ENCODE results near the gene ZFYVE27.

The ZFYVE27 gene

DNA sequence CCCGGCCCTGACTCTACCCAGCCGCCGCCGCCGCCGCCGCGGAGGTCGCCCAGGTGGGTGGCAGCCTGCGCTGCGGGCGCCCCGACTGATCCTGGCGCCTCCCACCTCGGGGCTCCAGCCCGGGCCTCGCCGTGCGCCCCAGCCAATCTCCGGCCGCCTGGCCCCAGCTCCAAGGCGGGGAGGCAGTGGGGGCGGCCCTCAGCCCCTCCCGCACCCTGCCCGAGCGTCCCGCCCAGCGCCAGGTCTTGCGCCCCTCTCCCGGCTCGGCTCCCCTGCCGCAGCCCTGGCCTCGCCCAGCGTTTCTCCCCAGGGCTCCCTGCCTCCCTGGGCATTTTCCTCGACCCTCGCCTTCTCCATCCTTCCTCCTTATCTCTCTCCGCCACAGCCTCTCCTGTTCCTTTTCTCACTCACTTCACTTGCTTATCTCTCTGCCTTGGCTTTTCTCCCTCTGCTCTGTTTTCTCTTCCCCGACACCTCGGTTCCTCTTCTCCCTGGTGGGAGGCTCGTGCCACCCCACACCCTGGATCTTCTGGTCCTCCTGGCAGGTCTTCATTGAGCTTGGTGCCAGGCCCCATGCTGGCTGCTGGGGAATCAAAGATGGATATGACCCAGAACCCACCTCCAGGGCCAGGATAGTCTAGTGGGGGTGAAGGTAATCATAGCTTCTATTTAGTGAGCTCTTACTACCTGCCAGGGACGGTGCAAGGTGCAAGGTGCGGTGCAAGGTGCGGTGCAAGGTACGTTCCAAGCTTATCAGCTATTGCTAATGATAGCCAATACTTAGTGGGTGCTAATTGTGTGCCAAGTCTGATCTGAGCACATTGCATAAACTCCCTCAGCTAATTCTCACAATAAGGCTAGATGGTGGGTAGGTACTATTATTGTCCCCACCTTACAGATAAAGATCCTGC, 35.2 kb downstream of the ZFYVE27 start, which contains the start of gene SFRP5:
Gene SFRP5, minus strand, starts transcription at position 87 of the 911 bp plus-strand sequence. CDS start 166 bp downstream, outside the sequence.
- no peak for DNase-seq

DNA sequence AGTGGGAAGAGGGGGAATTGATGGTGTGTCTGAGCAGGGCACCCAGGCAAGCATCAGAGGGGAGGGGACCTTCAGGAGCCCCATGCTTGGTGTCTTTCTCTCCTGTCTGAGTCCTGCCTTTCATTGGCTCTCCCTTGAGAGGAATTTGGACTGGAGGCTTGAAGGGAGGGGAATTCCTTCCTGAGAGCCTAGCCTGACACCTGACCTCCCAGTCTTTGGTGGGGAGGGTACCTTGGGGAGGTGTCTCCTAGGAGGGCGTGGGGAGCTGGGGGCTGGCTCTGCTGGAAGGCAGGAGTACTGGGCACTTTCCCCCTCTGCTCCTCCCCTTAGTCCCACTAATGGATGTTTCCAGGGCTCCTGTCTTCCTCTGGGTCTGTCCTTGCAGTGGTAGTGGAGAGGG, 36.2 kb downstream of the ZFYVE27 start:
- DNase-seq: no peak

DNA sequence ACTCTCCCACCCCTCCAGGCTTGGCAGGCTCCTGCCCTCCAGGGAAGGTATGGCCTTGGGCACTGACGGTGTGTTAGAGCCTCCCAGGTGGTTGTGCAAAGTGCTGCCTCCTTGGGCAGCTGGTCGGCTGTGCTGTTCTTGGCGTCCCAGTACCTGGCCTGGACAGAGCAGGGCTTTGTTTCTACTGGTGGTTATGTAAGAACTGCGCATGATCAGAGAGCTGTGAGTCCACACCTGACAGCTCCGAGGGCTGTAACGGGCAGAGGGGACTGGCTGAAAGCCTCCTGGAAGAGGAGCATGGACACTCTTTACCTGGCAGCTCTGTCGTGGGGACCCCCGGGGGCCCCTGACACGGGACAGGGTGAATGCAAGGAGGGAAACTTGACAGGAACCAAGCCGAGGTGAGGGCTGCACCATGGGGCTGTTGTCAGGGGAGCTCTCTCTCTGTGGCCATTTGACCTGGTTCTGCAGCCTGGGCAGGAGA, 37.9 kb downstream of the ZFYVE27 start:
- DNase-seq: no peak

DNA sequence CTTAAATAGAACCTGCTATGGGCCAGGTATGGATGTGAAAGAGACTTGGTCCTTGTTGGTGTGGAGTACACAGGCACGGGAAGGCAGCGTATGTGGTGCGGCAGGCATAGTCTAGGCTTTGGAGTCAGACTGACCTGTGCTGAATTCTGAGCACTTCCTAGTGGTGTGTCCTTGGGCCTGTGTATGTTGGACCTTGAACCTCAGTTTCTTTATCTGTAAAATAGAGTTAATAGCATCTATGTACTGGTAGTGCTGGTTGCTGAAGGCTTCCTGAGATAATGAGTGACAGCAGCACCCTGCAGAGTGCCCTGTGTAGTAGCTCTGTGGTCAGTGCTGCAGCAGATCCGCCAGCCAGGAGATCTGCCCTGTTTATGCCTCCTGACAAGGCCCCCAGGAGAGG, 40.2 kb downstream of the ZFYVE27 start:
- DNase-seq: no peak

DNA sequence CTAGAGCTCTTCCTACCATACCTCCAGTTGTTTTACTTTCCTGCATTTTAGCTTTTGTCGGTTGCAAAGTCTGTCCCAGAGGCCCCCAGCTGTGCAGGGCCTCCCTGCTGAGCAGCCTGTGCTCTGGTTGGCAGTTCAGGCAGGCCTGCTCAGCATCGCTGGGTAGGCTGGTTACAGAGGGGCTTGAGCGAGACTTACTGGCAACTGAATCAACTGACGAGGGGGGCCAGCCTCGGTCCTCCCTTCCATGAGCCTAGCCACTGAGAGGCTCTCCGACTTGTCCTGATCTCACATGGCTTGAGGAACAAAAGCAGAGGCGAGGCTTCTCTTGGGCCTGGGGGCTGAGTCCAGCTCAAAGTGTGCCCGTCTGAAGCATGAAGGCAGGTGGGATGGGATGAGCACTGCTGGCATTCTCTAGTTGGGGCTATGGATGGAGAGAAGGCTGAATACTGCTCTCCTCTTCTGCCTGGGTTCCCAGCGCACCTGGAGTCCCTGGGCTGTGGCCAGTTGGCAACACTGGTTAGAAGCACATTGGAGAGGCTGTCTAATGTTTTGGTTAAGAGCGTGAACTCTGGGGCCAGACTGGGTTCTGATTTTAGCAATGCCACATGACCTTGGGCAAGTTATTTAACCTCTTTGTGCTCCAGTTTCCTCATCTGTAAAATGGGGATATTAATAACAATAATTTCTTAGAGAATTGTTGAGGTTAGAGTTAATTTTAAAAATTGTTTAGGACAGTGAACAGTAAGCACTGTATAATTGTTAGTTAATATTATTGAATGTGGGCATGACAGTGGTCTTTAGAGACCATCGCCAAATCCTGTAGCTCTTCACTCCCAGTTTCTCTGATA, 41.7 kb downstream of the ZFYVE27 start:
- DNase-seq: no peak

DNA sequence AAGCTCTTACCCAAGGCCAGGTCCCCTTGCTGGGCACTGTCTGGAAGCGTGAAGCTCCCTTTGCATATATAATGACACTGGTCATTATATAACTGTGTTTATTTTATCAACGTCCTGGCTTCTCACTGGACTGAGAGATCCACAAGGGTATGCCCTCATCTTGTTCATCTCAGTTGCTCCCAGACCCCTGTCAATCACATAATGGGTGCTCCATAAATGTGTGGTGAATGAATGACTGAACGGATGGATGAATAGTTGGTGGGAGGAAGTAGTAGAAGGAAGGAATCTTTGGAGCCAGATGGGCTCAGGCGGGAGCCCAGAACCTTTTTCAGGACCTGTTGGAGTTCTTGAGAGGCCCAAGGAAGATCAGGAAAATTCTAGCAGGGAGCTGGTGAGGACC, 42.6 kb downstream of the ZFYVE27 start:
- no peak for DNase-seq

DNA sequence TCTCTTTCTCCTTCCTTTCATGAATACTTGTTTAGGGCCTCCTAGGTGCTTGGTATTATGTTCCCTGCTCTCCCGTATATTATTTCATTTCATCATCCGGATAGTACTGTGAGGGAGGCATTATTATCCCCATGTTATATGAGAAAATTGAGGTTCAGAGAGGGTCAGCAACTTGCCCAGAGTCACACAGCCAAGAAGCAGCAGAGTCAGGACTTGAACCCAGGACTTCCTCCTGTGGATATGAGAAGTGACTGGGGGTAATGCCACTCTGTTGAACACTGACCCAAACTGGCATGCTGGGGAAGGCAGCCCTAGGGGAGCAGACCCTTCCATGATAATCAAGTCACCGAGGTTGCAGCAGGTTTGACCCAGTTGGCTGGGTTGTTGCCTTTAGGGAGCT, 43.0 kb downstream of the ZFYVE27 start:
- no peak for DNase-seq

DNA sequence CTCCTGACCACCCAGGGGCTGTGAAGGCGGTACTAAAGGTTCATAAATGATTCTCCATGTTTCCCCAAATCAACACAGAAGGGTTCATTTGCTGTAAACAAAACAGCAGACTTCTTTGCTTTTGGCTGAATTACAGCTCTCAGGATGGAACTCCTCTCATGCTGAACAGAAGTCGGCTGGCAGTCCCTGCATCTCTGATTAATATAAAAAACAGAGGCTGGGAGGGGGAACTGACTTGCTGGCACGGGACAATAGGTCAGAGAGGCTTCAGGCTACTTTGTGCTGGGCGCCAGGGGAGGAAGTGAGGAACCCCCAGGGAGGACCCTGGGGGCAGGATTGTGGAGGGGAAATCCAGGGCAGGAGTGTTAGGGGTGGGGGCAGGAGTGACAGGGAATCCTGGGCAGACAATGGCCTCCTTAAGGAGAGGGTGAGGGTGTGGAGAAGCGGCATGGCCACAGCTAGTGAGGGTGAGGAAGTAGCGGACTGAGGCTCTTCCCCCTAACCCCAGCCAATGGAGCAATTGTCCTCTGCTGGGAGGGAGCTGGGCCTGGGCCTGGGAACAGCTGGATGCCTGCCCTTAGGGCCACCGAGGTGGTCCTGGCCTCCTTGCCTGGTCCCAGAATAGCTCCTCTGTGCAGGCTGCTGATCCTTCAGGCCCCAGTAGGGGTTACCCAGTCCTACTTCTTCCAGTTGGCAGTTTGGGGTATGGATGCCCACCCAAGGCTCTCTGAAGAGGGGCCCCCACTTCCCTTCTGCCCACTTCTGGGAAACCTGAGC, 44.1 kb downstream of the ZFYVE27 start:
- DNase-seq: peak; percentile 55

DNA sequence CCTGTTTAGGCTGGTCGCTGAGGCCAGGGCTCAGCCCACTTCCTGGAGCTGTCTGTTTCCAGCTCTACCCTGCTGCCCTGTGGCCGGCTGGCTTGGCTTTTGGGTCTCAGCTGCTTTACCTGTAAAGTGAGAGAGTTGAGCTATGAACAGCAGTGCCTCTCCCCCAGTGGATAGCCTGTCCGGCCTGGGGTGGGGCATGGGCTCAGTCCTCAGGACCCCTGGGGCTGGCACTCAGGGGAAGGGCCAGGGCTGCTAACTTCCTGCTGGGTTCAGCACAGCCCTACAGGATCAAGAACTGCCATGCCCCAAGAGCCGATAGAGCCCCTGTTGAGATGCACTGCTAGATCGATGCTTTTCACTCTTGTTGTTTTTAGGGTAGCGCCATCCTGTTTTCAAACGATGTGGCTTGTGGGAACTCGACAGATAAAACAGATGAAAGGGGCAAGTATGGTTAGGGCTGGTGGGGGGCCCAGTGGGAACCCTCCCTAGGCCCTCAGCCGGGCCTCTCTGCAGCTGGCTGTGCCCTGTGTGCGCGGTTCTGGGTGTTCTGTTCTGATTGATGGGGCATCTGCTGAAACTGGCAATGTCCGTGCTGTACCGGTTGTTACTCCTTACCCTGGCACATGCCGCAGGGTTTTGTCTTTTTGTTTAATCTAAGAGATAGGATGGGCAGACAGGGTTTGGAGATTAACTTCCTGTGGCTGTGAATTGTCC, 44.8 kb downstream of the ZFYVE27 start:
- DNase-seq: no peak

DNA sequence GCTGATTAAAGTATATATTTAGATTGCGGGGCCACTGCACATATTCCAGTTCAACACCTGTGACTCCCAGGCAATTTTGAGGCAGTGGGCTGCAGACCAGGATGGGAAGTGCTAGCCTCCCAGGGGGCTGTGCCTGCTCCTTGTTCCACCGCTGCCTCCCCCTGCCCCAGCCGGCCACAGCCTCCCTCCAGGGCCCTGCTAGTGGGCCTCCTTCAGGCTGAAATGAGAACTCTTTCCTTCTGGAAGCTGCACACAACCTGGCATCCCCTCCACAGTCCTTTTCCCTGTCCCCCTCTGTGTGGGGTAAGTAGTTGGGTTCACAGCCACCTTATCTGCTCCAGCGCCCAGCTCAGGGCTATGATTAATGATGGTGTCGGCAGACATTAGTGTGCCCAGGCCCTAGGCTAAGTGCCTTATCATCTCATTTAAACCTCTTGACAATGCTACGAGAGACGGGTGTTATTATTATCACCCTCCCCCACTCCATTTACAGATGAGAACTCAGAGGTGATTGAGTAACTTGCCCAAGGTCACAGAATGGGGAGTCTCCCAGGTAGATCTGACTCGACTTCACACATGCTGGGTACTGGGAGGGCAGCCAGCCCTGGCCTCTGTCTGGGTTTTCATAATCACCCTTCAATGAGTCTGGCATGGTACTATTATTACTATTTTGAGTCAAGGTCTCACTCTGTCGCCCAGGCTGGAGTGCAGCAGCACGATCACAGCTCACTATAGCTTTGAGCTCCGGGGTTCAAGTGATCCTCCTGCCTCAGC, 45.7 kb downstream of the ZFYVE27 start:
- no peak for DNase-seq

DNA sequence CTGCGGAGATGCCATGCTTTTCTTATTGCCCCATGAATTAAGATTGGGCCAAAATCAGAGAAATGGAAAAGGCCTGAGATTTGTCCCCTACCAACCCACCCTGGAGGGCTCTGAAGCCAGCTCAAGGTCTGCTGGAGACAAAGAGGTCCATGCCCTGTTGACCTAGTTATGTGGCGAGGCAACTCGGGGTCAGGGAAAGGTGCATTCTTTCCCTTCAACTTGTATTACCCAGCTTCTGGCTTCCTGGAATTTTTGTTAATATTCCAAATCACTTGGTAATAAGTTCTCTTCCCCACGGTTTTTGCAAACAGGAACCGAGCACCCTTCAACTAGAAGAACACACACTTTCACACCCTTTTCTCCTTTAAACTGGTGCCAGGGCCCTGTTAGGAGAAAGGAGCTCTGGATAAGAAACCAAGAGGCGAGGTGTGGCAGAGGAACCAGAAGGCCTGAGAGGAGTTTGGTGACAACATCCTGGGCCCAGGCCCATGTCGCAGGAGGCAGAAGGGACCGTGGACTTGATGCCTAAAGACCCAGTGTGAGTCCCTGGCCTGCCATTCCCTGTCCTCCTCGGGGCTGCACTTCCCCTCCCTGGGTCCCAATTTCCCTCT, 47.4 kb downstream of the ZFYVE27 start:
- DNase-seq: no peak

DNA sequence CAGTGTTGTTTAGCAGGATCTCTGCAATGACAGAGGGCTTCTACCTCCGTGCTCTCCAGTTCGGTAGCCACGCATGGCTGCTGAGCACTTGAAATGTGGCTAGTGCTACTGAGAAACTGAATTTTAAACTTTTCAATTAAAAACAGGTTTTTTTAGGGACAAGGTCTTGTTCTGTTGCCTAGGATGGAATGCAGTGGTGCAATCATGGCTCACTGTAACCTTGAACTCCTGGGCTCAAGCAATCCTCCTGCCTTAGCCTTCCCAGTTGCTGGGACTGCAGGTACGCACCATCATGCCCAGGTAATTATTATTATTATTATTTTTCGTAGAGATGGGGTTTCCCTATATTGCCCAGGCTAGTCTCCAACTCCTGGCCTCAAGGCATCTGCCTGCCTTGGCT, 48.3 kb downstream of the ZFYVE27 start:
- no peak for DNase-seq

DNA sequence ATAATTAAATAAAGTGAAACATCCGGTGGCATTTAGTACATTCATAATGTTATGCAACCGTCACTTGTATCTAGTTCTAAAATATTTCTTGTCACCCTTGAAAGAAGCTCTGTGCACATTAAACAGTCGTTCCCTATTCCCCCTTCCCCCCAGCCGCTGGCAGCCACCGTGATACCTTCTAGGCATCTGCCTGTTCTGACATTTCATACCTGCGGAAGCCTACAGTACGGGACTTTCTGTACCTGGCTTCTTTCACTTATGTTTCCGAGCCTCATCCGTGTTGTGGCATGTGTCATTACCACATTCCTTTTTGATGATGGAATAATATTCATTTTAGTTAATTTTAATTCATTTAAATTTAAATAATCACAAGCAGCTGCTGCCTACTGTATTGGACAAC, 48.8 kb downstream of the ZFYVE27 start:
- DNase-seq: no peak

DNA sequence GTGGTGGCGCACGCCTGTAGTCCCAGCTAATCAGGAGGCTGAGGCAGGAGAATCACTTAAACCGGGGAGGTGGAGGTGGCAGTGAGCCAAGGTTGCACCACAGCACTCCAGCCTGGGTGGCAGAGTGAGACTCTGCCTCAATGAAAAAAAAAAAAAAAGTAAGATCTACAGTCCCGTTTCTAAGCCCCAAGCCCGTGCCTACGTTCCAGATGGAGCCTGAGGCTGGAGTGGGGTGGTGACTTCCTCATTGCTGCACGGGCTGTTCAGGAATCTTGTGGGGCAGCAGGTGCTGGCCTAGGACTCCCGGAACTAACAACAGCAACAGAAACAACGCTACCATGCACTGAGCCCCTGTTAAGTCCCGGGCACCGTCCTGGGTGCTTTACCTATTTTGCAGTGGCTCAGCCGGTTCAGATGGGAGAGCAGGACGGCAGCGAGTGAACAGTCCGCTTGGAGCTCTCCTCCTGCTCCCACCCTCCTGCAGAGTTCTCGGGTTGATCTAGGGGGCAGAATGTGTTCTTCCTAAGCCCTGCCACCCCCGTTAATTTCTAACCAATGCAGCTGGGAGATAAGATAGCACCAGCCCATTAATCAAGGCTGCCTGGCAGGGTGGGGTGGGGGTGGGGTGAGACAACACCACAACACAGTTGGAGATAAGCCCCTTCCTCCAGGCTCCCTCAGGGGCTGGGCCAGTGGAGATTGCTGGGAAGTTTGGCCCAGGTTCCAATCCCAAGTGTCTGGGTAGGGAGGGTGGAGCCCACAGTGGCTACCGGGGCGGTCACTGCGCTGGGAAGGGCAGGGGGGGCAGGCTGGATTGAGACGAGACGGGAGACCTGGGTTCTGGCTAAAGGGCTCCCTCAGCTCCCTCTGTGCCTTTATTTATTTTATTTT, 51.9 kb downstream of the ZFYVE27 start:
- no peak for DNase-seq

DNA sequence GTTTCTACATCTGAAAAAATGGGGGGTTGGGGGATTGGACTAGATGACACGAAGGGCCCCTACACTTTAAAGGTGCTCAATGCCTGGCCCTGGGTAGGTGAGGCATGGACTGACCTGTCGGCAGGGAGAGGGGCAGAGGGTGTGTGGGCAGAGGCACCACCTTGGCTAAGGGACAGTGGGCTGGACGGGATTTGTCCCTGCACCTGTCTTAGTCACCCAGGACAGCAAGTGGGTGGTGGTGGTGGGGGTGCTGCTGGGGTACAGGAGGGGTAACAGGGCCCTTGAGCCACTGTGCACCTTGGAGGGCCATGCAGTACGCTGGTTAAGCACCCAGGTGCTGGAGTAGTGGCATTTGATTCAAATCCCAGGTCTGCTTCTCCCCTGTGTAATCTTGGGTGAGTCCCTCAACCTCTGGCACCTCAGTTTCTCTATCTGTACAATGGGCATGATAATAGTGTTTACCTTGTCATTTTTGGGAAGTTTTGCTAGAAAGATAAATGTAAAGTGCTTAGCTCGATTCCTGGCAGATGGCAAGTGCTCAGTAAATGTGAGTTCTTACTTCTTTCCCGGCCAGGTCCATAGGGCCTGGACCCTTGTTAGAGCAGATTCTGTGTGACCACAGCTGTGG, 53.0 kb downstream of the ZFYVE27 start:
- DNase-seq: no peak

DNA sequence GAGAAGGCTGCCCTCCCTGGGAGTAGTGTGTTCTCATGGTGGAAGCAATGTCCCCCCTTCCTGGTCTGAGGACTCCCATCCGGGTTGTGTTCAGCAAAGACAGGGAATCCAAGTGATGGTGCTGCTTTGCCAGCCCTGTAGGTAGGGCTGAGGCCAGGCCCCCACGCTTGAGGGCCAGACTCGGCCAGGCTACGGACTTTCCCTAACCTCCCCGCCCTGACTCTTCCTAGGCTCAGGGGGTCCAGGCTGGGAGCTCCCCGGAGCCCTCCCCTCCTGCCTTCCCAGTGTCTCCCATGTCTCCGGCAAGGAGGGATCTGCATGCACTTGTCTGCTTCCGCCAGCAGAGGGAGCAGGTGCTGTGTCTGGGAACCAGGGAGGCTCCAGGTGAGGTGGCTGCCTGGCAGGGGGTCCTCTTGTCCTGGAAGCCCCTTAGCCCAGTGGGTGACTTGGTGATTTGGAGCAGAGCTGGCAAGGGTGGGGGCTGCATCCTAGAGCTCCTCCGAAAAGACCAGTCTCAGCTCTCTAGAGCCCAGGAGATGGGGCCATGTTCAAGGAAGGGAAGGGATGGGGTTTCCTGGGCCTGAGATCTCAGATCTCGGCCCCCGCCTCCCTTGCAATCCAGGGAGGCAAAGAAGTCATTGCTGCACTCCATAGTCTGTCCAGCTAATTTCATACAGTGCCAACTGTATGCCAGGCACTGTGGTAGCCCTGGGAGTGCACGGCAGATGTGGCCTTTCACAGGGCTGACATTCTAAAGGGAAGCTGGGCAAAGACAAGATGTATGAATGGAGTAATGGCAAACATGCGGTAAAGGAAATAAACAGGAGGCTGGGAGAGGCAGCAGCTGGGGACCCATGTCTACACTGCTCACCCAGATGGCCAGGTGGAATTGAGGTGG, 55.1 kb downstream of the ZFYVE27 start:
- peak; percentile 67 for DNase-seq

DNA sequence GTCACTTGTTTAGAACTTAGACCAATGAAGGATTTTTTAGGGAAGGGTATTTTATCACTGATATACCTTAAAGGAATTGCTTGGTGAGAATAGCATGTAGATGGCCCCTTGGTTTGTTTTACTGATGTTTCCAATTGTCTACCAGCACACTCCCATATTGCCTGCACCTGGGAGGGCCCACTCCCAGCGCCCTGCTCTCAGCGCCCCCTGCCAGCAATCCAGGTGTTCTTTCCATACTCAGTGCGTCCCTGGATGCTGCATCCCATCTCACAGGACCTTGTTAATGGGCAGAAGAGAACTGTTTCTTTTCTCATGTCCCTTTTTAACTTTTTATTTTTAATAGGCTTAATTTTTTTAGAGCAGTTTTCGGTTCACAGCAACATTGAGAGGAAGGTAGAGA, 59.0 kb downstream of the ZFYVE27 start:
- no peak for DNase-seq

DNA sequence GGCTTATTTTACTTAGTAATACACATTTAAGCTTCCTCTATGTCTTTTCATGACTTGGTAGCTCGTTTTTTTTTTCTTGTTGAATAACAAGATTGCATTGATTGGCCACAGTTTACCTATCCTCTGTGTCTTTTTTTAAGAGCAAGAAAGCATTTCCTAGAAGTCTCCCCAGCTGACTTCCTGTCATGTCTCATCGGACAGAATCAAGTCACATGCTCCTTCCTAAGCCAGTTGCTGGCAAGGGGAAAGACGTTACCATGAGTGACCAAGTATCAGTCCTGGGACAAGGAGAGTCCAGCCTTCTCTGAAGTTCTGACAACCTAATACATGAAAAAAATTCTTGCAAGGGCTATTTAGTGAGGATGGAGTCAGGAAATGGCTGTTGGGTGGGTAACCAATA, 59.7 kb downstream of the ZFYVE27 start:
- DNase-seq: no peak

Measured in femur (tissue), 1 donor.